Measurements from ENCODE around the gene RSPO3.

DNA sequence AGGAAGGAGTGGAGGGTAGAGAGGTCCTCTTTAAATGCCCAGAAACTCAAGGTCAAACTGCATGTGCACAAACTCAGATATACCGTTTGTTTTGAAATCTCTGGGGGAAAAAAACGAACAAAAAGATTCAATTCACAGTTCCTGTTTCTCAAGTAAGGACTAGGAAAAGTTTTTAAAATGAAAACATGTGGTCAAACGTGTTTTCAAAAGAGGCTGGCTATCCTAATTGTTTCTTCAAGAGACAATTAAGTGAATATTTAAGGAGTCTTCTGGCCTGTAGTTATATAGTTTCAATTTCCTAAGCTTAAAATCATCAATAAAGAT is 3.1 kb downstream of the RSPO3 start:
- TF ChIP-seq, protein P1, sequence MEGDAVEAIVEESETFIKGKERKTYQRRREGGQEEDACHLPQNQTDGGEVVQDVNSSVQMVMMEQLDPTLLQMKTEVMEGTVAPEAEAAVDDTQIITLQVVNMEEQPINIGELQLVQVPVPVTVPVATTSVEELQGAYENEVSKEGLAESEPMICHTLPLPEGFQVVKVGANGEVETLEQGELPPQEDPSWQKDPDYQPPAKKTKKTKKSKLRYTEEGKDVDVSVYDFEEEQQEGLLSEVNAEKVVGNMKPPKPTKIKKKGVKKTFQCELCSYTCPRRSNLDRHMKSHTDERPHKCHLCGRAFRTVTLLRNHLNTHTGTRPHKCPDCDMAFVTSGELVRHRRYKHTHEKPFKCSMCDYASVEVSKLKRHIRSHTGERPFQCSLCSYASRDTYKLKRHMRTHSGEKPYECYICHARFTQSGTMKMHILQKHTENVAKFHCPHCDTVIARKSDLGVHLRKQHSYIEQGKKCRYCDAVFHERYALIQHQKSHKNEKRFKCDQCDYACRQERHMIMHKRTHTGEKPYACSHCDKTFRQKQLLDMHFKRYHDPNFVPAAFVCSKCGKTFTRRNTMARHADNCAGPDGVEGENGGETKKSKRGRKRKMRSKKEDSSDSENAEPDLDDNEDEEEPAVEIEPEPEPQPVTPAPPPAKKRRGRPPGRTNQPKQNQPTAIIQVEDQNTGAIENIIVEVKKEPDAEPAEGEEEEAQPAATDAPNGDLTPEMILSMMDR (conservative IDR thresholded peaks at IDR 0.05; ENCODE audit: low read depth, low read length), result no peak
- TF ChIP-seq EZH2phosphoT487 (IDR thresholded peaks at IDR 0.05; ENCODE audit: borderline replicate concordance, low read length), result no peak

Measured in PC-3 (cell line).